Nephron (organoid): ENCODE data around the gene TMEM31.

Source experiments
- H3K27ac Mint-ChIP-seq, 3 experiments: 2 replicates each; pipeline ENCODE4 v1.8.0; 2020; ENCODE audit warnings: mixed read lengths in 3 of 3, mild to moderate bottlenecking in 2 of 3, moderate library complexity in 1 of 3
- H3K27me3 Mint-ChIP-seq: 2 replicates; pipeline ENCODE4 v1.8.0; 2021; ENCODE audit warnings: low read depth, mild to moderate bottlenecking, moderate library complexity, mixed read lengths
- H3K36me3 Mint-ChIP-seq: 2 replicates; pipeline ENCODE4 v1.8.0; 2020; ENCODE audit warnings: low read depth, mixed read lengths
- H3K4me1 Mint-ChIP-seq: 2 replicates; pipeline ENCODE4 v1.8.0; 2020; ENCODE audit warnings: mixed read lengths
- H3K4me3 Mint-ChIP-seq, 3 experiments: 2 replicates each; pipeline ENCODE4 v1.8.0; 2020; ENCODE audit warnings: mild to moderate bottlenecking in 3 of 3, mixed read lengths in 3 of 3, moderate library complexity in 2 of 3
- H3K9me3 Mint-ChIP-seq: 2 replicates; pipeline ENCODE4 v1.8.0; 2020; ENCODE audit warnings: mixed read lengths
- CTCF ChIP-seq, 3 experiments: fragments of 200-600 bp; sonication (generic); IDR thresholded peaks; one replicate each; pipeline ENCODE4 v1.5.0; 2021; ENCODE audit warnings: antibody characterized with exemption in 3 of 3; ENCODE audit not compliant: unreplicated experiment in 3 of 3

Gene TMEM31

GRCh38 chrX:103739421-103739820, 28.7 kb downstream of the TMEM31 start:
- no peaks in the 10 kb centered on the region for H3K4me1 Mint-ChIP-seq
- no peak overlapping the region for H3K4me3 Mint-ChIP-seq
- TF ChIP-seq CTCF (IDR thresholded peaks at IDR 0.05; ENCODE audit: unreplicated experiment in 3 of 3), result no peak
- no peak overlapping the region for H3K27ac Mint-ChIP-seq
- H3K9me3 Mint-ChIP-seq, result peaks cover 4% of the 10 kb centered on the region
- H3K36me3 Mint-ChIP-seq, result no peaks in the 10 kb centered on the region
- peaks cover 4% of the 10 kb centered on the region for H3K27me3 Mint-ChIP-seq

- TF ChIP-seq CTCF (IDR thresholded peaks at IDR 0.05; ENCODE audit: unreplicated experiment in 3 of 3), result no peak
- no peaks in the 10 kb centered on the region for H3K36me3 Mint-ChIP-seq
Observed at GRCh38 chrX:103741879-103742278, 31.2 kb downstream of the TMEM31 start.

GRCh38 chrX:103742339-103742738, 31.6 kb downstream of the TMEM31 start:
- H3K36me3 Mint-ChIP-seq, result no peaks in the 10 kb centered on the region
- peaks cover 4% of the 10 kb centered on the region for H3K27me3 Mint-ChIP-seq
- no peak overlapping the region for H3K4me3 Mint-ChIP-seq
- no peak for TF ChIP-seq CTCF (IDR thresholded peaks at IDR 0.05; ENCODE audit: unreplicated experiment in 3 of 3)
- peaks cover 4% of the 10 kb centered on the region for H3K9me3 Mint-ChIP-seq
- no peak overlapping the region for H3K27ac Mint-ChIP-seq
- no peaks in the 10 kb centered on the region for H3K4me1 Mint-ChIP-seq

More at GRCh38 chrX:103741879-103742278, 31.2 kb downstream of the TMEM31 start:
- peaks cover 4% of the 10 kb centered on the region for H3K27me3 Mint-ChIP-seq
- no peak overlapping the region for H3K4me3 Mint-ChIP-seq
- H3K9me3 Mint-ChIP-seq, result peaks cover 4% of the 10 kb centered on the region
- no peak overlapping the region for H3K27ac Mint-ChIP-seq
- H3K4me1 Mint-ChIP-seq, result no peaks in the 10 kb centered on the region

- H3K4me3 Mint-ChIP-seq, result no peak overlapping the region
- no peaks in the 10 kb centered on the region for H3K36me3 Mint-ChIP-seq
- H3K9me3 Mint-ChIP-seq, result no peaks in the 10 kb centered on the region
- no peak overlapping the region for H3K27ac Mint-ChIP-seq
- no peaks in the 10 kb centered on the region for H3K4me1 Mint-ChIP-seq
- H3K27me3 Mint-ChIP-seq, result peaks cover 4% of the 10 kb centered on the region
- no peak for TF ChIP-seq CTCF (IDR thresholded peaks at IDR 0.05; ENCODE audit: unreplicated experiment in 3 of 3)
Observed at GRCh38 chrX:103747163-103747562, 36.5 kb downstream of the TMEM31 start.

GRCh38 chrX:103754401-103754800, 43.7 kb downstream of the TMEM31 start:
- Mint-ChIP-seq H3K4me1 (peaks cover 12% of the 10 kb centered on the region), H3K27me3 (no peaks in the 10 kb centered on the region), H3K36me3 (peaks cover 6% of the 10 kb centered on the region), H3K27ac (no peak overlapping the region), H3K9me3 (peaks cover 11% of the 10 kb centered on the region), H3K4me3 (no peak overlapping the region)
- TF ChIP-seq CTCF (IDR thresholded peaks at IDR 0.05; ENCODE audit: unreplicated experiment in 3 of 3), result no peak

GRCh38 chrX:103756736-103757135, 46.0 kb downstream of the TMEM31 start:
- H3K9me3 Mint-ChIP-seq, result peaks cover 11% of the 10 kb centered on the region
- peaks cover 12% of the 10 kb centered on the region for H3K4me1 Mint-ChIP-seq
- H3K36me3 Mint-ChIP-seq, result peaks cover 7% of the 10 kb centered on the region
- H3K4me3 Mint-ChIP-seq, result no peak overlapping the region
- peak overlapping the region in 2 of 3 experiments; percentile 55 to 57 for H3K27ac Mint-ChIP-seq
- no peak for TF ChIP-seq CTCF (IDR thresholded peaks at IDR 0.05; ENCODE audit: unreplicated experiment in 3 of 3)
- no peaks in the 10 kb centered on the region for H3K27me3 Mint-ChIP-seq
